Psoas muscle (tissue), 8 donors: Measurements from ENCODE around the gene ROBO1. TPM values are rescaled to one million over a fixed set of nuclear protein-coding genes. Genes with fewer than 3 reads are reported as not detected.

ENCODE experiments used
- ATAC-seq, 4 donors: fragments of 200-7000 bp; cut with Tn5 transposase; one replicate each; pipeline ENCODE4 v1.9.1; 2020; ENCODE audit warnings: moderate library complexity in 3 of 4, mild to moderate bottlenecking in 2 of 4
- DNase-seq, 2 donors: peaks; one replicate each; pipeline ENCODE4 v3.0.0-alpha.2; 2020
- H3K27ac ChIP-seq: fragments of 200-600 bp; one replicate; pipeline ENCODE4 v1.8.0; 2022
- H3K27me3 ChIP-seq, 3 donors: fragments of 200-600 bp in 1 of 3; one replicate each; pipeline versions ENCODE4 v1.6.1 to v1.8.0; 2013 to 2022; ENCODE audit warnings: low read length in 2 of 3, mild to moderate bottlenecking in 2 of 3, moderate library complexity in 1 of 3; ENCODE audit not compliant: insufficient read depth in 3 of 3
- H3K36me3 ChIP-seq, 2 donors: fragments of 200-600 bp in 1 of 2; one replicate each; pipeline versions ENCODE4 v1.6.1 to v1.8.0; 2013 to 2022; ENCODE audit warnings: low read depth in 1 of 2, mild to moderate bottlenecking in 1 of 2, moderate library complexity in 1 of 2; ENCODE audit not compliant: insufficient read depth in 1 of 2
- H3K4me1 ChIP-seq: fragments of 200-600 bp; one replicate; pipeline ENCODE4 v1.8.0; 2022
- H3K4me3 ChIP-seq: fragments of 200-600 bp; one replicate; pipeline ENCODE4 v1.8.0; 2022; ENCODE audit warnings: mild to moderate bottlenecking
- H3K9me3 ChIP-seq: fragments of 200-600 bp; one replicate; pipeline ENCODE4 v1.8.0; 2022
- CTCF ChIP-seq: fragments of 200-600 bp; IDR thresholded peaks from one replicate; pipeline ENCODE4 v1.8.0; 2022; ENCODE audit warnings: antibody characterized with exemption
- whole genome bisulfite sequencing, 3 donors: extraction: QIAGEN DNeasy Blood & Tissue Kit; methylation state at CpG; one replicate each; pipeline versions ENCODE4 v1.1.6 to v1.1.7; 2013; 5-methylcytosine and 5-hydroxymethylcytosine counted together
- intact Hi-C, 2 donors: fragments of 100-400 bp; cut with DNase I; formaldehyde crosslinking; loops; one replicate each; pipeline versions ENCODE4 v1.11.0 to v1.14.2; 2022
- polyA plus RNA-seq, 3 donors: library from polyadenylated mRNA; stranded (reverse); fragments of 200-250 nt; gene quantifications; one replicate each; pipeline ENCODE4 v1.2.3, GENCODE V29; 2013
- total RNA-seq, 4 donors: library from RNA; stranded (reverse); fragmentation: NEBNext Ultra II Directional in 2 of 4; extraction: Animal tissue kit (Norgen Biotek cat#: 25700) in 2 of 4; gene quantifications; one replicate each; pipeline versions ENCODE4 v1.2.1 to v1.2.4, GENCODE V29; 2021 to 2023
- donor health status: healthy with polysubstance abuse.
- donor health status: DM: no; HTN: no; CAD: no; lungs with moderate emphysema.
- donor health status: Bipolar disorder and iron deficiency.
- donor health status: healthy.
- donor health status: DM: yes; HTN: yes; CAD: no.
- donor health status: DM: no; HTN: no; CAD: no.
- donor health status: DM: no; HTN: no; CAD: no.
- donor health status: DM: yes; HTN: yes; CAD: no.

Gene ROBO1
- total and polyA plus RNA-seq, 7 donors: 0.52 to 14.0 (median 4.9) TPM

DNA sequence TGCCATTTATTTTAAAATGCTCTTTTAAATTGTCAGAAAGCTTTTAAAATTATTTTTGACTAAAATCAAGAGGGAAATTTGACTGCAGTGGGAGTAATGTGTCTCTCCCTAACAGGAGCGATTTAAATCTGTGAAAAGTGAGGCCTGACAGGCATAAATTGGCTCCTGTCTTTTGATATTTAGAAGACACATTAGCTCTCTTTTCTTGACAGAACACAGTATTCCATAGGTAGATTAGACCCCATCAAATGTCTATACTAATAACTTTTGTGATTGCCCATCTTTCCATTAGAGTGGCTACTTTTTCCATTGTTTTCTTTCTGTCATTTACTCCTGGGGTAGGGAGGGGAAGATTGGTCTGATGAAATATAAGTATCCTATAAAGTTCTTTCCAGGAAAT is 866.3 kb downstream of the ROBO1 start:
- WGBS, 3 donors: 92 to 100% (median 93%) methylated on average over 1 of the region's 1 CpG
- ATAC-seq (no peak), DNase-seq (no peak)
- Histone ChIP-seq H3K36me3 (no peaks in the 10 kb centered on the region), H3K27ac (no peak overlapping the region), H3K9me3 (no peaks in the 10 kb centered on the region), H3K4me3 (no peak overlapping the region), H3K27me3 (no peaks in the 10 kb centered on the region), H3K4me1 (no peaks in the 10 kb centered on the region)
- intact Hi-C loops: no loop called here
- no peak for TF ChIP-seq CTCF

GRCh38 chr3:78900880-78901279 is 866.9 kb downstream of the ROBO1 start:
- H3K9me3 ChIP-seq: no peaks in the 10 kb centered on the region
- H3K4me1 ChIP-seq: no peaks in the 10 kb centered on the region
- ATAC-seq (no peak), DNase-seq (no peak)
- H3K4me3 ChIP-seq: no peak overlapping the region
- no peaks in the 10 kb centered on the region for H3K27me3 ChIP-seq
- no peaks in the 10 kb centered on the region for H3K36me3 ChIP-seq
- WGBS, 3 donors: 68 to 84% (median 69%) methylated on average over 3 of the region's 3 CpGs
- intact Hi-C loops: no loop called here
- no peak for TF ChIP-seq CTCF
- no peak overlapping the region for H3K27ac ChIP-seq

GRCh38 chr3:78900426-78900825 is 867.4 kb downstream of the ROBO1 start:
- no peak for TF ChIP-seq CTCF
- DNase-seq: no peak
- H3K4me3 ChIP-seq: no peak overlapping the region
- intact Hi-C loops: no loop called here
- ATAC-seq: no peak
- no peaks in the 10 kb centered on the region for H3K27me3 ChIP-seq
- WGBS, 3 donors: 98 to 100% (median 99%) methylated on average over 1 of the region's 1 CpG
- no peaks in the 10 kb centered on the region for H3K4me1 ChIP-seq
- no peaks in the 10 kb centered on the region for H3K9me3 ChIP-seq
- no peak overlapping the region for H3K27ac ChIP-seq
- H3K36me3 ChIP-seq: no peaks in the 10 kb centered on the region

DNA sequence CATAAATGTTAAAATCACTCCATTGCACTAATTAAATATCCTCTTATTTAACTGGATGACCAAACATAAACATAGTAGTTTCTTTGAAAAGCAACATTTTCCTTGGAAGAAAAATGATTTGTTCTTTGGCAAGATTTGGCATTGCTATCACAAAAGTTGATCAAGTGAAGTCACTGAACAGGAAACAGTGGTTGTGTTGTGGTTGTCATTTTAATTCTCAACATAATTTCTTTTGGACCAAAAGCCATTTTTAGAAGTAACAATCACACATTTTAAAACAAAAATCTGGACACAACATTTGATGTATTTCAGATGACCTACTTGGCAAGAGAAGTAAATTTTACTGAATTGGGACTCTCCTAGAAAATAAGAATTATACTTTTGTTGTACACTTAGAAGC is 872.3 kb downstream of the ROBO1 start:
- Histone ChIP-seq H3K27me3 (no peaks in the 10 kb centered on the region), H3K4me1 (no peaks in the 10 kb centered on the region), H3K36me3 (no peaks in the 10 kb centered on the region), H3K4me3 (no peak overlapping the region), H3K27ac (no peak overlapping the region), H3K9me3 (no peaks in the 10 kb centered on the region)
- intact Hi-C loops: no loop called here
- no peak for TF ChIP-seq CTCF
- DNase-seq (no peak), ATAC-seq (no peak)

DNA sequence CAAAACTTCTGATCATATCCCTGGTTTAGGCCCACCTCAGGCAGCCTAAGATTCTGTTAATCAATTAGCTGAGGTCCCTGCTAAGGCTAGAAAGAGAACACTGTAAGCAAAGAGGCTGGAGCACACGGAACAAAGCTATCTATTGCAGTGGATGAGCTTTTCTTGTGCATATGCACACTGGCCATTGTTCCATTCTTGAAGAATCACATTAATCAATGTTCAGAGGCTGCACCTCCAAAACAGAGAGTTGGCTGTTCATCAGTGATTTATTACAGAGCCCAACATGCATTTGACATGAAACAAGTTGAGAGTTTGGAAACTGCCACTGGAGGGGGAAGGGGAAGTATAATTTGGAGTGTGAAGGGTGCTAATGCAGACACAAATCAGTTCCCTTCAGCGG is 873.0 kb downstream of the ROBO1 start:
- H3K27ac ChIP-seq: no peak overlapping the region
- no peak overlapping the region for H3K4me3 ChIP-seq
- no peak for DNase-seq
- intact Hi-C loops: no loop called here
- no peak for TF ChIP-seq CTCF
- H3K4me1 ChIP-seq: no peaks in the 10 kb centered on the region
- ATAC-seq: no peak
- H3K9me3 ChIP-seq: no peaks in the 10 kb centered on the region
- 80 to 86% (median 81%) methylated on average over 2 of the region's 2 CpGs for WGBS, 3 donors
- H3K27me3 ChIP-seq: no peaks in the 10 kb centered on the region
- no peaks in the 10 kb centered on the region for H3K36me3 ChIP-seq
